Esophagus muscularis mucosa (tissue), 4 donors: ENCODE results near the gene NELFCD. TPM values are rescaled to one million over a fixed set of nuclear protein-coding genes. Genes with fewer than 3 reads are reported as not detected.

ENCODE experiments used
- DNase-seq: peaks from one replicate; pipeline ENCODE4 v3.0.0-alpha.2; 2017; ENCODE audit errors: extremely low spot score
- H3K27ac ChIP-seq, 4 donors: fragments of 200-600 bp; sonication (generic); replicated peaks in 1 of 4; 1 replicate in 3 of 4; 2 replicates in 1 of 4; pipeline ENCODE4 v1.5.1; 2016 to 2019; ENCODE audit warnings: mild to moderate bottlenecking in 1 of 4
- H3K27me3 ChIP-seq, 4 donors: fragments of 200-600 bp; sonication (generic); one replicate each; pipeline versions ENCODE4 v1.5.1 to v1.6.0; 2016 to 2019
- H3K36me3 ChIP-seq, 4 donors: fragments of 200-600 bp; sonication (generic); one replicate each; pipeline ENCODE4 v1.5.1; 2016 to 2019
- H3K4me1 ChIP-seq, 4 donors: fragments of 200-600 bp; sonication (generic); one replicate each; pipeline ENCODE4 v1.5.1; 2016 to 2019
- H3K4me3 ChIP-seq, 4 donors: fragments of 200-600 bp; sonication (generic); 1 replicate in 2 of 4; 2 replicates in 2 of 4; pipeline ENCODE4 v1.5.1; 2016 to 2019; ENCODE audit warnings: mild to moderate bottlenecking in 4 of 4, moderate library complexity in 1 of 4
- H3K9me3 ChIP-seq, 4 donors: fragments of 200-600 bp; sonication (generic); 1 replicate in 3 of 4; 2 replicates in 1 of 4; pipeline ENCODE4 v1.5.1; 2016 to 2019
- EP300 ChIP-seq: sonication (generic); formaldehyde crosslinking; IDR thresholded peaks from one replicate; pipeline ENCODE4 v1.6.1; 2017; ENCODE audit warnings: antibody characterized with exemption
- POLR2A ChIP-seq: fragments of 450-650 bp; IDR thresholded peaks from one replicate; pipeline ENCODE4 v1.6.1; 2017; ENCODE audit warnings: antibody characterized with exemption, moderate library complexity, mild to moderate bottlenecking, low read depth
- POLR2AphosphoS5 ChIP-seq, 2 donors: sonication (generic); formaldehyde crosslinking; IDR thresholded peaks; one replicate each; pipeline ENCODE4 v1.6.1; 2017; ENCODE audit warnings: antibody characterized with exemption in 2 of 2
- WGBS: methylation state at CpG from one replicate; pipeline ENCODE4 v1.1.5; 2018; 5-methylcytosine and 5-hydroxymethylcytosine counted together
- intact Hi-C: fragments of 100-400 bp; cut with DNase I; formaldehyde crosslinking; loops from one replicate; pipeline ENCODE4 v1.15.1; 2023
- total RNA-seq, 4 donors: library from RNA; depleted of rRNA; stranded (reverse); fragments of >200 nt; gene quantifications; one replicate each; pipeline versions ENCODE4 v1.1.0 to v1.2.1, GENCODE V29; 2016
- TF ChIP-seq, protein P1 (sequence below), 3 experiments: fragments of 200-600 bp in 2 of 3; fragments of 450-650 bp in 1 of 3; sonication (generic) in 2 of 3; IDR thresholded peaks; one replicate each; pipeline ENCODE4 v1.5.1; 2017 to 2019; ENCODE audit warnings: antibody characterized with exemption in 3 of 3, mild to moderate bottlenecking in 2 of 3, moderate library complexity in 1 of 3

Gene NELFCD, protein sequence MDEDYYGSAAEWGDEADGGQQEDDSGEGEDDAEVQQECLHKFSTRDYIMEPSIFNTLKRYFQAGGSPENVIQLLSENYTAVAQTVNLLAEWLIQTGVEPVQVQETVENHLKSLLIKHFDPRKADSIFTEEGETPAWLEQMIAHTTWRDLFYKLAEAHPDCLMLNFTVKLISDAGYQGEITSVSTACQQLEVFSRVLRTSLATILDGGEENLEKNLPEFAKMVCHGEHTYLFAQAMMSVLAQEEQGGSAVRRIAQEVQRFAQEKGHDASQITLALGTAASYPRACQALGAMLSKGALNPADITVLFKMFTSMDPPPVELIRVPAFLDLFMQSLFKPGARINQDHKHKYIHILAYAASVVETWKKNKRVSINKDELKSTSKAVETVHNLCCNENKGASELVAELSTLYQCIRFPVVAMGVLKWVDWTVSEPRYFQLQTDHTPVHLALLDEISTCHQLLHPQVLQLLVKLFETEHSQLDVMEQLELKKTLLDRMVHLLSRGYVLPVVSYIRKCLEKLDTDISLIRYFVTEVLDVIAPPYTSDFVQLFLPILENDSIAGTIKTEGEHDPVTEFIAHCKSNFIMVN
- total RNA-seq, result 10 to 100 TPM; 30.5 to 41.5 (median 34.9) TPM

DNA sequence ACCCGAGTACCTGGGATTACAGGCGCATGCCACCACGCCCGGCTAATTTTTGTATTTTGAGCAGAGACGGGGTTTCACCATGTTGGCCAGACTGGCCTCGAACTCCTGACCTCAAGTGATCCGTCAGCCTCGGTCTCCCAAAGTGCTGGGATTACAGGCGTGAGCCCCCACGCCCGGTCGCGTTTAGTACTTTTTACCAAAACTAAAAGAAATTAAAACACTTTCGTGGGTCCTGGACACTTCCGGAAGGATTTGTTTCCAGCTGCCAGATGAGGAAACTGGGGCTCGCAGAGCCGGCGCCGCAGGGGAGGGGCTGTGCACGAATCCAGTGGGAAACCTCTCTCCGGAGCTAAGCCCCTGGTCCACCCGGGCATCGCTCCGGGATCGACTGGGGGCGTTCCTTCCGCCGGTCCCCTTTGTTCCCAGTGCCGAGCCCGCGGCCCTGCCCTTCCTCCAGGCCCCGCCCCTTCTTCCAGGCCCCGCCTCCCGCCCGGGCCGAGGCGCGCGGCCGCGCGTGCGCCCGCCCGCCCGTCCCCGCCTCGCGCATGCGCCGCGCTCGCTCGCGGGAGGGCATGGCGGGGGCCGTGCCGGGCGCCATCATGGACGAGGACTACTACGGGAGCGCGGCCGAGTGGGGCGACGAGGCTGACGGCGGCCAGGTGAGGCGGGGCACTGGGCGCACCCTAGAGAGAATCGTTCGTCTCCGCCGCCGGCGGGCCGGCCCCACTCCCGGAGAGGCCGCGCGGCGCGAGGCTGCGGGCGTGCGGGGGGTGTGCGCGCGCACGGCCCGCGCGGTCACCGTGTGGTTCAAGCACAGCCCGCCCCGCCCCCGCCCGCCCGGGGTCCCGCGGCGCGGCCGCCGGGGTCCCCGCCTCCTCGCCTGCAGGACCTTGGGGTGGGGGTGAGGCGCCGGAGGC lies at the start of gene NELFCD:
Gene NELFCD (plus strand): TSS at position 546 of the 917 bp plus-strand sequence. CDS start 54 bp downstream, at position 600.
- WGBS, result 38% methylated on average over 15 of the region's 109 CpGs
- intact Hi-C loops, result loop anchor here (5.0 kb wide), 3 partner anchors 51 to 109 kb away; partner anchors contain the start of gene ATP5F1E

DNA sequence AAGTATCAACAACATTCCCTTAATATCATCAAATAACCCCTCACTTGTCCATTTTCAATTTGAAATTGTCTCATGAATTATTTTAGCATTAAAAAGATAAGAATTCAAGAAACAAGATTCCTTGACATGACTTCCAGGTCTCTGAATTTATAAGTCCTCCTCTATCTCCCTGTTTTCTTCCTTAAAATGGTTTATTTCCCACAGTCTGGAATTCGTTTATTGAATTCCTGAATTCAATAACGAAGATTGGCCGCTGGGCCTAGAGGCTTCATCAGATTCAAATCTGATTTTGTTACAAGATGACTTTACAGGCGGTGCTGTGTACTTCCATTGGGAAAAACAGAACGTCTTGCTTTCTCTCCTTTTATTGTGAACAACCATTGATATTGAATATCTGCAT lies 48.9 kb upstream of the NELFCD start:
- 89% methylated on average over 5 of the region's 5 CpGs for WGBS
- intact Hi-C loops, result no loop called here
- H3K27ac ChIP-seq, result no peak overlapping the region
- DNase-seq, result peak; percentile 5
- no peaks in the 10 kb centered on the region for H3K4me1 ChIP-seq
- TF ChIP-seq POLR2AphosphoS5 (IDR thresholded peaks at IDR 0.05) (no peak), EP300 (no peak), POLR2A (no peak)
- TF ChIP-seq, protein P1, sequence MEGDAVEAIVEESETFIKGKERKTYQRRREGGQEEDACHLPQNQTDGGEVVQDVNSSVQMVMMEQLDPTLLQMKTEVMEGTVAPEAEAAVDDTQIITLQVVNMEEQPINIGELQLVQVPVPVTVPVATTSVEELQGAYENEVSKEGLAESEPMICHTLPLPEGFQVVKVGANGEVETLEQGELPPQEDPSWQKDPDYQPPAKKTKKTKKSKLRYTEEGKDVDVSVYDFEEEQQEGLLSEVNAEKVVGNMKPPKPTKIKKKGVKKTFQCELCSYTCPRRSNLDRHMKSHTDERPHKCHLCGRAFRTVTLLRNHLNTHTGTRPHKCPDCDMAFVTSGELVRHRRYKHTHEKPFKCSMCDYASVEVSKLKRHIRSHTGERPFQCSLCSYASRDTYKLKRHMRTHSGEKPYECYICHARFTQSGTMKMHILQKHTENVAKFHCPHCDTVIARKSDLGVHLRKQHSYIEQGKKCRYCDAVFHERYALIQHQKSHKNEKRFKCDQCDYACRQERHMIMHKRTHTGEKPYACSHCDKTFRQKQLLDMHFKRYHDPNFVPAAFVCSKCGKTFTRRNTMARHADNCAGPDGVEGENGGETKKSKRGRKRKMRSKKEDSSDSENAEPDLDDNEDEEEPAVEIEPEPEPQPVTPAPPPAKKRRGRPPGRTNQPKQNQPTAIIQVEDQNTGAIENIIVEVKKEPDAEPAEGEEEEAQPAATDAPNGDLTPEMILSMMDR (IDR thresholded peaks at IDR 0.05), result no peak
- peaks cover 0 to 6% (median 0%) of the 10 kb centered on the region in 4 donors for H3K9me3 ChIP-seq
- H3K4me3 ChIP-seq, result no peak overlapping the region
- no peaks in the 10 kb centered on the region for H3K36me3 ChIP-seq
- peaks cover 0 to 8% (median 0%) of the 10 kb centered on the region in 4 donors for H3K27me3 ChIP-seq

More for the DNA sequence above, at the start of gene NELFCD:
- Histone ChIP-seq H3K9me3 (peaks cover 0 to 8% (median 2%) of the 10 kb centered on the region in 4 donors), H3K36me3 (peaks cover 0 to 4% (median under 1%) of the 10 kb centered on the region in 4 donors), H3K4me1 (peaks cover 33 to 49% (median 47%) of the 10 kb centered on the region in 4 donors), H3K27ac (peak within 1 kb of the TSS; percentile 81 to 83 (median 82)), H3K27me3 (no peaks in the 10 kb centered on the region), H3K4me3 (peak within 1 kb of the TSS; percentile 73 to 97 (median 84))
- TF ChIP-seq, protein P1 (IDR thresholded peaks at IDR 0.05), result no peak
- TF ChIP-seq EP300 (no peak), POLR2AphosphoS5 (IDR thresholded peaks at IDR 0.05) (peak; percentile 66 to 83), POLR2A (no peak)
- DNase-seq, result peak; percentile 94

DNA sequence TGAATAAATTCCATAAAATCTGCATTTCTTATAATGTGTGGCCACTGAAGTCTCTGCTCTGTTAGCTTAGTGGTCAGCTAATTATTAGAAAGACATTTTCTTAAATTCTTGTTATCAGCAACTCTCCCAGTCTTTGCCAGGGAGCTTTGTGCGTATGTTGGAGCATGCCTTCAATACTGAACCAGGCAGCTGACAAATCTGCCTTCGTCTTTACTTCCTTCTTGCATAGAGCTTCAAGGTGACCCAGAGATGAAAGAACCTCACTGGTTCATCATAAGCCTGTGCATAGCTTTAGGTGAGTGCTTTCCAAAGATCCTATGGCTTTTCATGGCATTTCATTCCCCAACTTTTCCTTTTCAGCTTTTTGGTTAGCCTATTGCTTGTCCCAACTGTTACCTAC lies 43.0 kb upstream of the NELFCD start:
- peaks cover 0 to 6% (median 0%) of the 10 kb centered on the region in 4 donors for H3K9me3 ChIP-seq
- peak; percentile 12 for DNase-seq
- H3K27me3 ChIP-seq, result peaks cover 0 to 8% (median 0%) of the 10 kb centered on the region in 4 donors
- H3K4me1 ChIP-seq, result peaks cover 0 to 10% (median 7%) of the 10 kb centered on the region in 4 donors
- intact Hi-C loops, result no loop called here
- no peak overlapping the region for H3K27ac ChIP-seq
- no peak for TF ChIP-seq POLR2A
- TF ChIP-seq POLR2AphosphoS5 (IDR thresholded peaks at IDR 0.05), result no peak
- TF ChIP-seq EP300, result no peak
- TF ChIP-seq, protein P1 (IDR thresholded peaks at IDR 0.05), result no peak
- H3K4me3 ChIP-seq, result no peak overlapping the region
- H3K36me3 ChIP-seq, result no peaks in the 10 kb centered on the region
- WGBS, result 75% methylated on average over 2 of the region's 2 CpGs

DNA sequence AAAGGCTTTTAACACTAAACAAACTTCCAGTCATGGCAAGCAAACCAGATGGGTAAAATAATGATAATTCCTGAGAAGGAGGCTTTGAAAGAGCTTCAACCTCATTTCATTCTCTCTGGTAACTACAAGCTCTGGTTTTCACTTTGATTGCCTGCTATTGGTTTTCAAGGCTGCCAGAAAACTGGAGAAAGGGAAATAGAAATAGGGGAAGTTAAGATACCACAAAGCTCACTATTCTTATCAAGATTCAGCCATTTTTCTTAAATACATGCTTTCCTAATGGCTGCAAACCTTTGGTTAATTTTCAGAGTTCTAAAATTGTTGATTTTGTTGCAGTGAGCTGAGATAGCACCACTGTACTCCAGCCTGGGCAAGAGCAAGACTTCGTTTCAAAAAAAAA lies 42.5 kb upstream of the NELFCD start:
- H3K27me3 ChIP-seq, result peaks cover 0 to 4% (median 0%) of the 10 kb centered on the region in 4 donors
- DNase-seq, result no peak
- no peak for TF ChIP-seq POLR2A
- no peak for TF ChIP-seq POLR2AphosphoS5 (IDR thresholded peaks at IDR 0.05)
- TF ChIP-seq EP300, result no peak
- TF ChIP-seq, protein P1 (IDR thresholded peaks at IDR 0.05), result no peak
- intact Hi-C loops, result no loop called here
- H3K4me3 ChIP-seq, result no peak overlapping the region
- whole genome bisulfite sequencing, result 71% methylated on average over 1 of the region's 1 CpG
- H3K9me3 ChIP-seq, result peaks cover 0 to 6% (median 0%) of the 10 kb centered on the region in 4 donors
- H3K4me1 ChIP-seq, result peaks cover 0 to 10% (median 7%) of the 10 kb centered on the region in 4 donors
- no peaks in the 10 kb centered on the region for H3K36me3 ChIP-seq
- H3K27ac ChIP-seq, result no peak overlapping the region
